BJ (cell line): ENCODE results near the gene LDB2. TPM values are rescaled to one million over a fixed set of nuclear protein-coding genes. Genes with fewer than 3 reads are reported as not detected.

Experiments
- CTCF ChIA-PET: fragments of 350-600 bp; formaldehyde crosslinking; extraction: SDS; loops from one replicate; lab custom pipeline; 2021; ENCODE audit warnings: antibody characterized with exemption, inconsistent platforms; lab: Yijun Ruan, JAX
- POLR2A ChIA-PET: fragments of 300-600 bp; sonication (Branson Sonifier 250); formaldehyde crosslinking; extraction: SDS; loops from one replicate; lab custom pipeline; 2021; ENCODE audit warnings: antibody characterized with exemption; lab: Charles Lee
- DNase-seq: peaks from one replicate; pipeline ENCODE4 v3.0.0-alpha.2; 2011; ENCODE audit warnings: low read depth
- H3K27me3 ChIP-seq: 2 replicates; pipeline ENCODE4 v1.6.0; 2011; ENCODE audit warnings: low read length; ENCODE audit not compliant: control insufficient read depth, insufficient read depth
- H3K36me3 ChIP-seq: 2 replicates; pipeline ENCODE4 v1.5.1; 2011; ENCODE audit warnings: low read length; ENCODE audit not compliant: control insufficient read depth, insufficient read depth
- H3K4me3 ChIP-seq: 2 replicates; pipeline ENCODE4 v1.5.1; 2011; ENCODE audit warnings: low read depth, mild to moderate bottlenecking, control low read depth, low read length
- CTCF ChIP-seq: IDR thresholded peaks from 2 replicates; pipeline ENCODE4 v1.5.1; 2011; ENCODE audit warnings: low read depth, mild to moderate bottlenecking, control low read depth, inconsistent platforms, low read length, moderate library complexity; ENCODE audit not compliant: insufficient read depth
- polyA plus RNA-seq: library from polyadenylated mRNA; depleted of rRNA; stranded (reverse); fragments of >200 nt; gene quantifications from 2 replicates; pipeline ENCODE4 v1.2.3, GENCODE V29; 2011

The LDB2 gene
- polyA plus RNA-seq, 1 experiment, result 79.7 TPM

- ChIA-PET CTCF (interaction anchor here (0.8 to 1.8 kb wide), 3 partner anchors 21 to 42 kb away, joined by 3 to 7 read pairs (median 3); no protein-coding TSS in a partner anchor), POLR2A (no interaction called here)
- TF ChIP-seq CTCF, result no peak
- DNase-seq, result no peak
- no peaks in the 10 kb centered on the region for H3K36me3 ChIP-seq
- H3K4me3 ChIP-seq, result no peak overlapping the region
- no peaks in the 10 kb centered on the region for H3K27me3 ChIP-seq
These were observed 235.1 kb downstream of the LDB2 start for GRCh38 chr4:16663307-16663706.

GRCh38 chr4:16661813-16662212 is 236.6 kb downstream of the LDB2 start:
- H3K36me3 ChIP-seq, result no peaks in the 10 kb centered on the region
- no peak for DNase-seq
- CTCF ChIA-PET, result no interaction called here
- no peak overlapping the region for H3K4me3 ChIP-seq
- no peaks in the 10 kb centered on the region for H3K27me3 ChIP-seq
- no peak for TF ChIP-seq CTCF
- POLR2A ChIA-PET, result no interaction called here

DNA sequence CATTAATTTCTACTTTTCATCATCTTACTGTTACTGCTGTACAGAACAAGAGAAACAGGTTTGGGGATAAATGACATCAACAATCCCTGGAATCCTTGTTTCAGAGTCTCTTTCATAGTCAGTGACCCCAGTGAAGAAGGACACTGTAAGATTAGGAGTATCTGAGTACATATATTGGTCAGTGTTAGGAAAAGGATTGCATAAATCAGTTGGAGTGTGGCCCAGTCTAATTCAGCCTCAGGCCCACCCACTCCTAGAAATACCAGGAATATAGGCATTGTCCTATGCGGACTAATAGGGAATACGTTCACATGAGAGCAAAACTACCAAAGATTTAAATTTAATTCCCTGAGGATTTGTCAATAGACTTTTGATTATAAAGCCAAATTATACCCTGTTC is 237.8 kb downstream of the LDB2 start:
- Histone ChIP-seq H3K27me3 (no peaks in the 10 kb centered on the region), H3K36me3 (no peaks in the 10 kb centered on the region), H3K4me3 (no peak overlapping the region)
- no peak for TF ChIP-seq CTCF
- POLR2A ChIA-PET, result no interaction called here
- CTCF ChIA-PET, result no interaction called here
- DNase-seq, result no peak

DNA sequence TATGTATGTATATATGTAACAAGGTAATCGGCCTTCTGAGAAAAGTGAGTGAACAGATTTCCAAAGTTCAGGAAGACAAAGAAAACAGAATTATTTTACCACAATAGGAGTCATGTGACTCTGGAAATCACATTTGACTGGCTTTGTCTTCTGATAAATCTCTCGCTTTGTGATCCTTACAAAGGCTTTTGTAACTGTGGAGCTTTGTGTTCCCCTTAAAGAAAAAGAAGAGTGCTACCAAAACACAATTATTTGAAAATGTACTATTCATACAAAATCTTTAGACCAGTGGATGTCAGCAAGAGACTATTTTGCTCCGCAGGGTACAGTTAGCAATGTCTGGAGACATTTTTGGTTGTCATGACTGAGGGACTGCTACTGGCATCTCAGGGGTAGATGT is 238.8 kb downstream of the LDB2 start:
- TF ChIP-seq CTCF, result no peak
- ChIA-PET CTCF (interaction anchor here (1.0 kb wide), 1 partner anchor 50 kb away, joined by 3 read pairs; no protein-coding TSS in a partner anchor), POLR2A (no interaction called here)
- Histone ChIP-seq H3K27me3 (no peaks in the 10 kb centered on the region), H3K36me3 (no peaks in the 10 kb centered on the region), H3K4me3 (no peak overlapping the region)
- no peak for DNase-seq

DNA sequence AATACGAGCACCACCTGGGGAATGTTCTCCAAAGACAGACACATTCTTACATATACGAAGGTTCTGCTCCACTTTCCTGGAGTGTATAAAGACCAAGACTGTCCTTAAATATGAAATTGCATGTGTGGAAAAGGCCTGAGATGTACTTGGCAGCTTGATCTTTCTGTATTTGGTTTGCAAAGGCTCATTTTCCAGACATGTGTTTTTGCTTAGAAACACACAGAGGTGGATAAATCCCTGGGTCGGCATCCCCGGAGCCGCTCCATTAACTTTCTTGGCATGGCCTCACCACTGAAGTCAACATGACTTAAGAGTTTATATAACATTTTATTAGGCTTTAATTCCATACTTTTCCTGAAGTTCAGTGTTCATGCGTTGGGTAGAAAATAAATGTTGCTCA is 239.4 kb downstream of the LDB2 start:
- CTCF ChIA-PET, result interaction anchor here (1.0 kb wide), 1 partner anchor 51 kb away, joined by 3 read pairs; no protein-coding TSS in a partner anchor
- H3K4me3 ChIP-seq, result no peak overlapping the region
- POLR2A ChIA-PET, result no interaction called here
- H3K36me3 ChIP-seq, result no peaks in the 10 kb centered on the region
- no peak for TF ChIP-seq CTCF
- DNase-seq, result peak; percentile 76
- no peaks in the 10 kb centered on the region for H3K27me3 ChIP-seq
